ENCODE data around the gene MYBBP1A. TPM values are rescaled to one million over a fixed set of nuclear protein-coding genes. Genes with fewer than 3 reads are reported as not detected.
"Not testable (repeated sequence)": the region's sequence is repeated elsewhere in the genome, so short reads cannot be mapped to it uniquely, and the experiment has no call there.

Gene MYBBP1A
- total and polyA plus RNA-seq, 2 donors (not counting 1 experiment from before 2014, with no cell fraction given): 72.4 to 74.4 TPM

GRCh38 chr17:4596636-4597380, 41.6 kb upstream of the MYBBP1A start:
- DNase-seq (no peak), ATAC-seq (ENCODE audit: low read depth) (no peak)
- no peak overlapping the region for H3K4me3 Mint-ChIP-seq
- no peak overlapping the region for H3K27ac ChIP-seq (ENCODE audit: low read length in 2 of 2)
- intact Hi-C loops (cut with micrococcal nuclease): no loop called here
- H3K79me2 ChIP-seq (ENCODE audit: control insufficient read depth, insufficient read depth, low read length): no peaks in the 10 kb centered on the region
- H3K9me3 ChIP-seq (ENCODE audit: control extremely low read depth in 1 of 3, control insufficient read depth in 2 of 3, insufficient read depth in 1 of 3, low read length in 2 of 3): no peaks in the 10 kb centered on the region
- H4K20me1 ChIP-seq (ENCODE audit: control insufficient read depth, insufficient read depth, low read length, poor library complexity, severe bottlenecking): no peaks in the 10 kb centered on the region
- ChIA-PET CTCF (interaction anchor here (0.6 kb wide), 1 partner anchor 460 kb away, joined by 3 read pairs; no protein-coding TSS in a partner anchor), POLR2A (no interaction called here)
- H3K4me1 ChIP-seq (ENCODE audit: control insufficient read depth in 2 of 2, insufficient read depth in 2 of 2, low read length in 2 of 2): peaks cover 0 to 4% of the 10 kb centered on the region in 2 donors
- H3K9me3 Mint-ChIP-seq (ENCODE audit: insufficient read depth): no peaks in the 10 kb centered on the region
- H2AFZ ChIP-seq (ENCODE audit: insufficient read depth, low read depth, low read length, poor library complexity, severe bottlenecking): no peak overlapping the region
- H3K4me2 ChIP-seq (replicated peaks; ENCODE audit: low read depth, low read length, poor library complexity, severe bottlenecking): no peak overlapping the region
- H3K4me1 Mint-ChIP-seq: peaks cover 3% of the 10 kb centered on the region
- WGBS (ENCODE audit: insufficient coverage): 97% methylated on average over 36 of the region's 36 CpGs
- TF ChIP-seq EZH2 (IDR thresholded peaks at IDR 0.05; ENCODE audit: borderline replicate concordance, insufficient read depth, low read depth, low read length, poor library complexity, severe bottlenecking): no peak
- no peak for TF ChIP-seq CTCF (IDR thresholded peaks at IDR 0.05)
- no peak overlapping the region for H3K27ac Mint-ChIP-seq
- no peaks in the 10 kb centered on the region for H3K36me3 ChIP-seq (replicated peaks in 1 of 2; ENCODE audit: control extremely low read depth in 1 of 2, control insufficient read depth in 1 of 2, extremely low read depth in 1 of 2, insufficient read depth in 2 of 2, low read length in 1 of 2)
- H3K27me3 ChIP-seq (replicated peaks in 1 of 4; ENCODE audit: control extremely low read depth in 1 of 4, control insufficient read depth in 3 of 4, insufficient read depth in 4 of 4, low read length in 3 of 4): peaks cover 0 to 19% (median 0%) of the 10 kb centered on the region in 4 experiments
- H3K4me3 ChIP-seq (ENCODE audit: control extremely low read depth in 1 of 5, extremely low read depth in 1 of 5, insufficient read depth in 1 of 5, low read depth in 2 of 5, low read length in 4 of 5): no peak overlapping the region
- H3K9ac ChIP-seq (ENCODE audit: low read length): no peak overlapping the region
- H3K27me3 Mint-ChIP-seq: peaks cover 22% of the 10 kb centered on the region

DNA sequence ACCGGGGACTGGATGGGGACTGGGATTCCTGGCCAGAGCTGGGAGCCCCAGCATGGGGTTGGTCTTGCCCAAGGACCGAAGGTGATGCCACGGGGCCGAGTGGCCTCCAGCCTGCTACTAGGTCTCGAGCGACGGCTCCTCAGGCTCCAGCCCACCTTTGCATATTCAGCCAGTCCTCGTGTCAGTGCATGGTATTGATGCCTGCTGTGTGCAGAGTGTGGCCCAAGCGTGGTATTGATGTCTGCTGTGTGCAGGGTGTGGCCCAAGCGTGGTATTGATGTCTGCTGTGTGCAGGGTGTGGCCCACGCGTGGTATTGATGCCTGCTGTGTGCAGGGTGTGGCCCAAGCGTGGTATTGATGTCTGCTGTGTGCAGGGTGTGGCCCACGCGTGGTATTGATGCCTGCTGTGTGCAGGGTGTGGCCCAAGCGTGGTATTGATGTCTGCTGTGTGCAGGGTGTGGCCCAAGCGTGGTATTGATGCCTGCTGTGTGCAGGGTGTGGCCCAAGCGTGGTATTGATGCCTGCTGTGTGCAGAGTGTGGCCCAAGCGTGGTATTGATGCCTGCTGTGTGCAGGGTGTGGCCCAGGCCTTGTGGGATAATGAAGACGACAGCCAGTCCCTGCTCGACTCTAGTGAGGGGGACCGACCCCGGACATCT, 40.6 kb upstream of the MYBBP1A start:
- ATAC-seq (ENCODE audit: low read depth); POLR2A ChIA-PET; intact Hi-C loops (cut with micrococcal nuclease); H3K4me3 ChIP-seq (ENCODE audit: control extremely low read depth in 1 of 5, extremely low read depth in 1 of 5, insufficient read depth in 1 of 5, low read depth in 2 of 5, low read length in 4 of 5); H3K4me1 ChIP-seq (ENCODE audit: control insufficient read depth in 2 of 2, insufficient read depth in 2 of 2, low read length in 2 of 2); H3K9me3 Mint-ChIP-seq (ENCODE audit: insufficient read depth); H3K36me3 ChIP-seq (replicated peaks in 1 of 2; ENCODE audit: control extremely low read depth in 1 of 2, control insufficient read depth in 1 of 2, extremely low read depth in 1 of 2, insufficient read depth in 2 of 2, low read length in 1 of 2); H3K27ac ChIP-seq (ENCODE audit: low read length in 2 of 2); H3K9me3 ChIP-seq (ENCODE audit: control extremely low read depth in 1 of 3, control insufficient read depth in 2 of 3, insufficient read depth in 1 of 3, low read length in 2 of 3); H3K4me1 Mint-ChIP-seq; H3K4me3 Mint-ChIP-seq; H3K79me2 ChIP-seq (ENCODE audit: control insufficient read depth, insufficient read depth, low read length); CTCF ChIA-PET; H2AFZ ChIP-seq (ENCODE audit: insufficient read depth, low read depth, low read length, poor library complexity, severe bottlenecking); H3K9ac ChIP-seq (ENCODE audit: low read length); DNase-seq; H3K4me2 ChIP-seq (replicated peaks; ENCODE audit: low read depth, low read length, poor library complexity, severe bottlenecking); H4K20me1 ChIP-seq (ENCODE audit: control insufficient read depth, insufficient read depth, low read length, poor library complexity, severe bottlenecking); H3K27ac Mint-ChIP-seq: not testable (repeated sequence)
- 94% methylated on average over 10 of the region's 23 CpGs for WGBS (ENCODE audit: insufficient coverage)
- H3K27me3 Mint-ChIP-seq: peaks cover 22% of the 10 kb centered on the region
- H3K27me3 ChIP-seq (replicated peaks in 1 of 4; ENCODE audit: control extremely low read depth in 1 of 4, control insufficient read depth in 3 of 4, insufficient read depth in 4 of 4, low read length in 3 of 4): peaks cover 0 to 19% (median 0%) of the 10 kb centered on the region in 4 experiments

All from B cell (primary cell).